Mesendoderm (in vitro differentiated cells): ENCODE data around the gene EXOC6.

Source experiments
- DNase-seq: peaks from one replicate; pipeline ENCODE4 v3.0.0; 2013
- H2AK5ac ChIP-seq: 2 replicates; pipeline ENCODE4 v1.6.1; 2013; ENCODE audit warnings: low read length, inconsistent platforms
- H2BK120ac ChIP-seq: 2 replicates; pipeline ENCODE4 v1.6.1; 2013; ENCODE audit warnings: low read depth, mild to moderate bottlenecking, low read length, moderate library complexity, mixed read lengths
- H2BK15ac ChIP-seq: replicated peaks from 2 replicates; pipeline ENCODE4 v1.6.1; 2013; ENCODE audit warnings: low read depth, mild to moderate bottlenecking, moderate library complexity
- H2BK5ac ChIP-seq: 2 replicates; pipeline ENCODE4 v1.6.1; 2013; ENCODE audit warnings: low read length, inconsistent platforms
- H3K18ac ChIP-seq: 2 replicates; pipeline ENCODE4 v1.6.1; 2013; ENCODE audit warnings: mild to moderate bottlenecking, low read length, mixed read lengths
- H3K23ac ChIP-seq: one replicate; pipeline ENCODE4 v1.6.1; 2013; ENCODE audit warnings: low read length
- H3K27ac ChIP-seq: 2 replicates; pipeline ENCODE4 v1.5.1; 2013; ENCODE audit warnings: low read depth, mild to moderate bottlenecking, inconsistent platforms, low read length, moderate library complexity
- H3K27me3 ChIP-seq: 2 replicates; pipeline ENCODE4 v1.6.1; 2013; ENCODE audit warnings: low read length, control low read depth, mild to moderate bottlenecking, inconsistent platforms; ENCODE audit not compliant: insufficient read depth, poor library complexity
- H3K36me3 ChIP-seq: 2 replicates; pipeline ENCODE4 v1.6.1; 2013; ENCODE audit warnings: low read length, inconsistent platforms; ENCODE audit not compliant: control insufficient read depth, insufficient read depth
- H3K4ac ChIP-seq: one replicate; pipeline ENCODE4 v1.6.1; 2013; ENCODE audit warnings: low read depth, mild to moderate bottlenecking, low read length, moderate library complexity
- H3K4me1 ChIP-seq: 2 replicates; pipeline ENCODE4 v1.6.1; 2013; ENCODE audit warnings: low read depth, low read length, inconsistent platforms; ENCODE audit not compliant: control insufficient read depth
- H3K4me2 ChIP-seq: 2 replicates; pipeline ENCODE4 v1.6.1; 2013; ENCODE audit warnings: low read length
- H3K4me3 ChIP-seq: 2 replicates; pipeline ENCODE4 v1.5.1; 2013; ENCODE audit warnings: mild to moderate bottlenecking, low read length
- H3K56ac ChIP-seq: one replicate; pipeline ENCODE4 v1.6.1; 2013; ENCODE audit warnings: low read length
- H3K79me1 ChIP-seq: 2 replicates; pipeline ENCODE4 v1.6.1; 2013; ENCODE audit warnings: low read length, inconsistent platforms
- H3K79me2 ChIP-seq: 2 replicates; pipeline ENCODE4 v1.6.1; 2013; ENCODE audit warnings: mild to moderate bottlenecking, low read length; ENCODE audit not compliant: control insufficient read depth, insufficient read depth
- H3K9ac ChIP-seq: 2 replicates; pipeline ENCODE4 v1.6.1; 2013; ENCODE audit warnings: low read length, inconsistent platforms
- H4K5ac ChIP-seq: one replicate; pipeline ENCODE4 v1.6.1; 2013; ENCODE audit warnings: low read length
- H4K8ac ChIP-seq: one replicate; pipeline ENCODE4 v1.6.1; 2013; ENCODE audit warnings: low read depth, mild to moderate bottlenecking, control low read depth, low read length, moderate library complexity
- WGBS: extraction: QIAGEN DNeasy Blood & Tissue Kit; methylation state at CpG from one replicate; pipeline ENCODE4 v1.1.7; 2013; ENCODE audit warnings: low lambda C conversion rate, missing lambda C conversion rate; ENCODE audit not compliant: insufficient coverage; ENCODE audit errors: extremely low coverage; 5-methylcytosine and 5-hydroxymethylcytosine counted together

EXOC6 gene

DNA sequence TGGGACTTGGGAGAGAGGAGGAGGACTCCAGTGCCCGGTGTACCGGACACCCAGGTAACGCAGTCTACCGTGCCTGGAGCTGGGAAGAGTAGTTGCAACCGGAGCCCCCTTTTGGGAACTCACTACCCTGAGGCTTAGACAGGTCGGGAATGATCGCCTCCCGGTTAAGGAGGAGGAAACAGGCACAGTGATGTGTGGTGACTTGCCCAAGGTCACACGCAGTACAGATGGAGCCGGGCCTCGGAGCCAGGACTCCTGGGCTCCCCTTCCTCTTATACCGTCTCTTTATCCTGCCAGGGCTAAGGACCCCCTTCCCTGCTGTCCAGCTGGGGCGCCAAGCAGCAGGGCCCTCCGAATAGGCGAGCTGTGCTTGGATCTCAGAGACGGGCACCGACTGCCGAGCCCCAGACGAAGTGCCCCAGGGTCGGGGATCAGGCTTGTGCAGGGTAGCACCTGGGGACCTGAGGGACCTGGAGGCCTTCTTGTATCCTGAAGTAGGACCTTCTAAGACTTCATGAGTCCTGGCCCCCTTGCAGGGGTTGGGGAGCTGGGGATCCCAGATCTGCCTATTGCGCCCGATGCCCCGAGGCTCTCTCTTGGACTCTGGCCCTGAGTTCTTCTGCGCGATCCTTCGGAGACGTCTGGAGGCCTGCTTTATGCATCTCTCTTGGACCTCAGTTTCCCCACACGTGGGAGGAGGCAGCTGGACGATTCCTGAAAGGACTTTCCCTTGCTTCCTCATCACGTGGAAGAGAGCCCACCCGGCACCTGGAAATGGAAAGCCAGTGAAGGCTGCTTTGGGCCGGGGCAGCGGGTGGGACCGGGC lies 224.6 kb downstream of the EXOC6 start:
- Histone ChIP-seq H4K8ac (no peak overlapping the region), H4K5ac (no peak overlapping the region), H3K56ac (peak overlapping the region; percentile 98), H2BK120ac (no peak overlapping the region), H3K79me1 (peaks cover 3% of the 10 kb centered on the region), H3K9ac (peak overlapping the region; percentile 97), H3K36me3 (peaks cover 5% of the 10 kb centered on the region), H3K23ac (no peak overlapping the region), H3K4me3 (peak overlapping the region; percentile 43), H3K4me1 (no peaks in the 10 kb centered on the region), H3K18ac (no peak overlapping the region), H3K79me2 (peaks cover 15% of the 10 kb centered on the region), H2BK15ac (no peak overlapping the region), H3K4me2 (peak overlapping the region; percentile 59), H3K27me3 (peaks cover 53% of the 10 kb centered on the region), H3K27ac (no peak overlapping the region), H2BK5ac (peak overlapping the region; percentile 52), H2AK5ac (peak overlapping the region; percentile 77), H3K4ac (peak overlapping the region; percentile 26)
- no peak for DNase-seq
- no CpG with 5 or more reads among the region's 34 CpGs for WGBS

DNA sequence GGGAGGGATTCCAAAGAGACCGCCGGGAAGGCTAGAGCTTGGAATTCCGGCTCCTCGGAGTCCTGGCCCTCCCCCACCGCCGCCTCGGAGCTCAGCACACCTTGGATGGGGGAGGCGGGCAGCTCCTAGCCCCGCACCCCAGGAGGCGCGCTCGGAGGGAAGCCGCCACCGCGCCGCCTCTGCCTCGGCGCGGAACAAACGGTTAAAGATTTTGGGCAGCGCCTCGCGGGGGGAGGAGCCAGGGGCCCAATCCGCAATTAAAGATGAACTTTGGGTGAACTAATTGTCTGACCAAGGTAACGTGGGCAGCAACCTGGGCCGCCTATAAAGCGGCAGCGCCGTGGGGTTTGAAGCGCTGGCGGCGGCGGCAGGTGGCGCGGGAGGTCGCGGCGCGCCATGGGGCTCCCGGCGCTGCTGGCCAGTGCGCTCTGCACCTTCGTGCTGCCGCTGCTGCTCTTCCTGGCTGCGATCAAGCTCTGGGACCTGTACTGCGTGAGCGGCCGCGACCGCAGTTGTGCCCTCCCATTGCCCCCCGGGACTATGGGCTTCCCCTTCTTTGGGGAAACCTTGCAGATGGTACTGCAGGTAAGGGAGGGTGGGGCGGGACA lies 225.3 kb downstream of the EXOC6 start, which contains the start of gene CYP26A1:
Gene CYP26A1 (plus strand): TSS at position 355 of the 608 bp plus-strand sequence. CDS start 42 bp downstream, at position 397.
- peak within 1 kb of the TSS; percentile 98 for H3K23ac ChIP-seq
- DNase-seq: peak; percentile 87
- peak within 1 kb of the TSS; percentile 69 for H2BK5ac ChIP-seq
- no peaks in the 10 kb centered on the region for H3K4me1 ChIP-seq
- no peak within 1 kb of the TSS for H4K8ac ChIP-seq
- WGBS: no CpG with 5 or more reads among the region's 52 CpGs
- peak within 1 kb of the TSS; percentile 31 for H2BK120ac ChIP-seq
- H3K79me1 ChIP-seq: peaks cover 3% of the 10 kb centered on the region
- peak within 1 kb of the TSS; percentile 97 for H3K9ac ChIP-seq
- peak within 1 kb of the TSS; percentile 88 for H3K4me3 ChIP-seq
- peak within 1 kb of the TSS; percentile 44 for H3K4ac ChIP-seq
- H3K27me3 ChIP-seq: peaks cover 47% of the 10 kb centered on the region
- H3K4me2 ChIP-seq: peak within 1 kb of the TSS; percentile 70
- H2AK5ac ChIP-seq: peak within 1 kb of the TSS; percentile 77
- H3K18ac ChIP-seq: peak within 1 kb of the TSS; percentile 47
- H3K27ac ChIP-seq: peak within 1 kb of the TSS; percentile 59
- H4K5ac ChIP-seq: no peak within 1 kb of the TSS
- peaks cover 15% of the 10 kb centered on the region for H3K79me2 ChIP-seq
- H2BK15ac ChIP-seq: no peak within 1 kb of the TSS
- peak within 1 kb of the TSS; percentile 98 for H3K56ac ChIP-seq
- H3K36me3 ChIP-seq: peaks cover 5% of the 10 kb centered on the region

DNA sequence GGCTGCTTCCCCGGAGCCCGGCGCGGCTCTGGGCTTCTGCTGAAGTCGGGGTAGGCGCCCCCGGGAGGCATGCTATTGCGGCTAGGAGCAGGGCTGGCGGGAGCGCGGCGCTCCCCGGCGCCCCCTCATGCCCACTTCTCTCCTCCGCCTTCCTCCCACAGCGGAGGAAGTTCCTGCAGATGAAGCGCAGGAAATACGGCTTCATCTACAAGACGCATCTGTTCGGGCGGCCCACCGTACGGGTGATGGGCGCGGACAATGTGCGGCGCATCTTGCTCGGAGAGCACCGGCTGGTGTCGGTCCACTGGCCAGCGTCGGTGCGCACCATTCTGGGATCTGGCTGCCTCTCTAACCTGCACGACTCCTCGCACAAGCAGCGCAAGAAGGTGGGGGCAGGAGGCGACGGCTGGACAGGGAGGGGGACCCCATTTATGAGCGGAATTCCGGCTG lies 225.9 kb downstream of the EXOC6 start:
- H3K79me2 ChIP-seq: peaks cover 15% of the 10 kb centered on the region
- peaks cover 42% of the 10 kb centered on the region for H3K27me3 ChIP-seq
- H3K56ac ChIP-seq: peak overlapping the region; percentile 98
- peak overlapping the region; percentile 70 for H3K4me2 ChIP-seq
- no peak overlapping the region for H4K8ac ChIP-seq
- peak overlapping the region; percentile 44 for H3K4ac ChIP-seq
- peak overlapping the region; percentile 31 for H2BK120ac ChIP-seq
- H3K4me3 ChIP-seq: peak overlapping the region; percentile 88
- H3K23ac ChIP-seq: peak overlapping the region; percentile 98
- no peak overlapping the region for H4K5ac ChIP-seq
- DNase-seq: peak; percentile 67
- peak overlapping the region; percentile 69 for H2BK5ac ChIP-seq
- H3K9ac ChIP-seq: peak overlapping the region; percentile 97
- H3K79me1 ChIP-seq: peaks cover 3% of the 10 kb centered on the region
- no peak overlapping the region for H2AK5ac ChIP-seq
- peak overlapping the region; percentile 47 for H3K18ac ChIP-seq
- H3K27ac ChIP-seq: peak overlapping the region; percentile 59
- peaks cover 5% of the 10 kb centered on the region for H3K36me3 ChIP-seq
- H3K4me1 ChIP-seq: no peaks in the 10 kb centered on the region
- WGBS: no CpG with 5 or more reads among the region's 40 CpGs
- H2BK15ac ChIP-seq: no peak overlapping the region

DNA sequence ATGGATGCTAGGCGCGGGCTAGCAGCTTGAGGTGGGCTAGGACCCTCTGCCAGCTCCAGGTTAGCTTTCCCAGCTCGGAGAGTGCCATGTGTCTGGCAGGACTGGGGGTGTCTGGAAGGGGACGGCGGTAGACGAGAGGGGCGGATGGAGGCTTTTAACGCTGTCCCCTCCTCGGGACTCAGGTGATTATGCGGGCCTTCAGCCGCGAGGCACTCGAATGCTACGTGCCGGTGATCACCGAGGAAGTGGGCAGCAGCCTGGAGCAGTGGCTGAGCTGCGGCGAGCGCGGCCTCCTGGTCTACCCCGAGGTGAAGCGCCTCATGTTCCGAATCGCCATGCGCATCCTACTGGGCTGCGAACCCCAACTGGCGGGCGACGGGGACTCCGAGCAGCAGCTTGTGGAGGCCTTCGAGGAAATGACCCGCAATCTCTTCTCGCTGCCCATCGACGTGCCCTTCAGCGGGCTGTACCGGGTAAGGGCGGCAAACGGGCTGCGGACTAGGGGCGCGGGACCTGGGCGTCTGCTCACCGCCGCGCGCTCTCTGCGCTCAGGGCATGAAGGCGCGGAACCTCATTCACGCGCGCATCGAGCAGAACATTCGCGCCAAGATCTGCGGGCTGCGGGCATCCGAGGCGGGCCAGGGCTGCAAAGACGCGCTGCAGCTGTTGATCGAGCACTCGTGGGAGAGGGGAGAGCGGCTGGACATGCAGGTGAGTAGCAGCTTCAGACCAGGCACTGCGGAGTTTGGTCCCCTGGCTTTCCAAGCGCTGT lies 226.5 kb downstream of the EXOC6 start:
- peaks cover 38% of the 10 kb centered on the region for H3K27me3 ChIP-seq
- peak overlapping the region; percentile 59 for H3K27ac ChIP-seq
- H3K4ac ChIP-seq: peak overlapping the region; percentile 6
- peak overlapping the region; percentile 88 for H3K4me3 ChIP-seq
- H4K8ac ChIP-seq: no peak overlapping the region
- no CpG with 5 or more reads among the region's 67 CpGs for WGBS
- no peak overlapping the region for H2AK5ac ChIP-seq
- H2BK120ac ChIP-seq: no peak overlapping the region
- no peaks in the 10 kb centered on the region for H3K4me1 ChIP-seq
- peak overlapping the region; percentile 47 for H3K18ac ChIP-seq
- peaks cover 3% of the 10 kb centered on the region for H3K79me1 ChIP-seq
- H3K36me3 ChIP-seq: peaks cover 5% of the 10 kb centered on the region
- peak overlapping the region; percentile 98 for H3K56ac ChIP-seq
- peak overlapping the region; percentile 97 for H3K9ac ChIP-seq
- peak overlapping the region; percentile 98 for H3K23ac ChIP-seq
- peaks cover 15% of the 10 kb centered on the region for H3K79me2 ChIP-seq
- H2BK15ac ChIP-seq: no peak overlapping the region
- no peak for DNase-seq
- H4K5ac ChIP-seq: no peak overlapping the region
- peak overlapping the region; percentile 70 for H3K4me2 ChIP-seq
- peak overlapping the region; percentile 69 for H2BK5ac ChIP-seq

DNA sequence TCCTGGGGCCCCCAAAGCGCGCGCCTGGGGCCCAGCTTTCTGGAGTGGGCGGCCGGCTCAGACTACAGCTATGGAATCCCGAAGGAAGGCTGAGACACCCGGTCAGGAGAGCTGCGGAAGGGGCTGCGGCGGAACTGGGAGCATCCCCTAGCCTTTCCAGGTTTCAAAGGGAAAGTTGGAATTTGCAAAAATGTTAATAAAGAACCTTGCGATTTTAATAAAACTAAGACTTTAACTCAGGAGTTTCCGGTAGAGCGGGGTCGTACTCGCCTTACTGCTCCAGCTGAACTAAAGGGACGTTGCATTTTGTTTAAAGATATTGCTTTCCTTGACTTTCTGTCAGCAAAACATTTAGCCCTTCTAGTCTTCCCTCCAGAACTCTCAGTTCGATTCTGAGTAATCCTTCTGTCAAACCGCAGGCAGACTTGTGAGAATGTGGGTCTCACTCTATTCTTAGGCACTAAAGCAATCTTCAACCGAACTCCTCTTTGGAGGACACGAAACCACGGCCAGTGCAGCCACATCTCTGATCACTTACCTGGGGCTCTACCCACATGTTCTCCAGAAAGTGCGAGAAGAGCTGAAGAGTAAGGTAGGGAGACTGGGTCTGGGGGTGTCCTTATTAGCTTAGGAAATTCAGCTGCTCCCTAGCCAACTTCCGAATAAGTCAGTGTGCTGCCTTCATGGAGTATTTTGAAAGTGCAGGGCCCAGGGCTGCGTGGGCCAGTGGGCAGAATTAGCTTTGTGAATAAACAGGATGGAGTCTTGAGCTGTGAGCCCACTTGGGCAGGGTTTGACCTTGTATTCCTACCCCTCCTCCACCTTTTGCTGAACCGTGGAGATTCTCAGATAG lies 227.3 kb downstream of the EXOC6 start:
- DNase-seq: no peak
- no peak overlapping the region for H2BK120ac ChIP-seq
- H3K27me3 ChIP-seq: peaks cover 31% of the 10 kb centered on the region

More for the DNA sequence above, 227.3 kb downstream of the EXOC6 start:
- Histone ChIP-seq H3K18ac (peak overlapping the region; percentile 71), H3K4ac (peak overlapping the region; percentile 39), H2BK5ac (no peak overlapping the region), H3K56ac (peak overlapping the region; percentile 98), H3K23ac (peak overlapping the region; percentile 98), H3K79me1 (peaks cover 3% of the 10 kb centered on the region), H3K4me3 (peak overlapping the region; percentile 88), H4K8ac (peak overlapping the region; percentile 30), H2BK15ac (no peak overlapping the region), H3K27ac (peak overlapping the region; percentile 59), H4K5ac (no peak overlapping the region), H3K4me2 (peak overlapping the region; percentile 70), H3K79me2 (peaks cover 15% of the 10 kb centered on the region), H2AK5ac (no peak overlapping the region), H3K36me3 (peaks cover 5% of the 10 kb centered on the region), H3K9ac (peak overlapping the region; percentile 97), H3K4me1 (no peaks in the 10 kb centered on the region)
- WGBS: no CpG with 5 or more reads among the region's 25 CpGs
